Activated CD4-positive, CD25-positive, alpha-beta regulatory T cell treated with anti-CD3 and anti-CD28 coated beads, Interleukin-2, amount 50 U/mL, for 24 hours (primary cell): ENCODE measurements around the gene HMGXB3.

ENCODE experiments used
- ATAC-seq, 2 donors: fragments of 150-1000 bp; cut with Tn5 transposase; one replicate each; pipeline ENCODE4 v1.10.0; 2021; ENCODE audit warnings: mild to moderate bottlenecking in 1 of 2, moderate library complexity in 1 of 2

Gene HMGXB3

GRCh38 chr5:149982505-149982904 is 18.0 kb upstream of the HMGXB3 start:
- ATAC-seq, result no peak

- ATAC-seq, result no peak
These were observed 12.4 kb upstream of the HMGXB3 start for GRCh38 chr5:149988126-149988525.

- peak; percentile 76 to 79 for ATAC-seq
These were observed 9.8 kb upstream of the HMGXB3 start for GRCh38 chr5:149990518-149991376.

DNA sequence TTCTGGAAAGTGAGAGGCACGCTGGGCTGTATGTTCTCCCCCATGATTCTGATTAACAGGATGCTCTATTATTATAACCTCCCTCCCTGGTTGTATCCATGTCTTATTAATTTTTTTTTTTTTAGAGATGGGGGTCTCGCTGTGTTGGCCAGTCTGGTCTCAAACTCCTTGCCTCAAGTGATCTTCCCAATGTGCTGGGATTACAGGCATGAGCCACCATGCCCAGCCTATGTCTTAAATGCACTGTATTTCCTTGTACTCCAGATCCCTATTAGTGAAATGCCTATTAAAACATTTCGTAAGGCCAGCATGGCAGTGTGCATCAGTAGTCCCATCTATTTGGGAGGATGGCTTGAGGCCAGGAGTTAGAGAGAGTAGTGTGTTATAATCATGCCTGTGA is 7.1 kb upstream of the HMGXB3 start:
- no peak for ATAC-seq

DNA sequence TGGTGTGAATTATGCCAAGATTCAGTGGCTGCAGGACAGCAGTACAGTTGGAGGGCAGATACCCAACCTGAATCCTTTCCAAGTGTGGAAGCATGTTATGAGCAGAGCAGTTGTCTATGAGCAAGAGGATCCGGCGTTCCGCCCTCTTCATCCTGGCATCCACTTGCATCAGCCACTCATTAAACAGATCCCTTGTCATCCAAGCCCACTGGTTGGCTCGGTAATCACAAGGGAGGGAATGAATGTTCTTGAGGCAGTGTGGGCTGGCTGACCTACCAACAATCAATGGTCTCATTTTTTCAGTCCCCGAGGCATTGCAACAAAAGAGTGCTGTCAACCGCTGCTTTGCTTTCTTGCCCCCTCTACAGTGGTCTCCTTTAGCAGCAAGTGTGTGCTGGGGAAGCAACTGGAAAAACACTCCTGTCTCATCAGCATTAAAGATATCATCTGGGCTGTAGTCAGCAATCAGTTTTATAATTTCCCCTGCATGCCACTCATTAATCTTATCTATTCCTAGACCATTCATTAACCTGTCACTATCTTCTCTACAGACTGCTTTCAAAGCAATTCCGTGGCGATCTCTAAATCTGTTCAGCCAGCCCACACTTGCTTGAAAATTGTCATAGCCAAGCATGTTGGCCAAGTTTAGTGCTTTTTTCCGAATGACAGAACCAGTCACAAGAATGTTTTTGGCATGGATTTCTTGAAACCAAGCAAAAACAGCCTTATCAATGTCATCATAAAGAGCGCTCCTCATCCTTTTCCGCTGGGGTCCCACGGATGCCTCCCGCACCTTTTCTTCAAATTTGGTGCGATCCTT is 4.9 kb upstream of the HMGXB3 start:
- no peak for ATAC-seq

DNA sequence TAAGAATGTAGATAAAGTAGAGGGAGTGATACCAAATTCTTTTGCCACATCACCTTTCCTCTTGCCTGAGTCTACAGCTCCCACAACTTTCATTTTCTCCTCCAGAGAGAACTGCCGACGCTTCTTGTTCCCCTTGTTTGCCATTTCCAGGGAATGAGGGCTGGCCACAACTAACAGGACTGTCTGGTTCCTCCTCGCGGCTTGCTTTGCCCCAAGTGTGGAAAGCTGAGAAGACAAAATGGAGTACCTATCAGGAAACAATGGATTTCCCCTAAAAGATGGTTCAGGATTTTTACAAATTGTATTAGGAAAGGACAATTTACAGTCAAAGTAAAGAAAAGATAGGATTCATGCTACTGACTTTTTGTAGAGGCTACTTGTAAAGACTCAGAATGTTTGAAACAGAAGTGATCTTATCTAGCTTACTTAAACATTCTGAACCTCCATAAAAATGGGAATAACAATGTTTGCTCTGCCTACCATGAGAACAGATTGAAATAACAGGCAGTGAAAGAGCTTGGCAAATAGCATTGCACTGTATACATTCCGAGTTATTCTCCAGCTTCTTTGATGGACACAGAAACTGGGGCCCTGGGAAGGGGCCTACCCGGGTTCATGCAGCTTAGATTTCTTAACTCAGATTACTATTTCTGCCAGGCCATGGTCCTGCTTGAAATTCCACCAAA is 4.2 kb upstream of the HMGXB3 start:
- ATAC-seq, result no peak

DNA sequence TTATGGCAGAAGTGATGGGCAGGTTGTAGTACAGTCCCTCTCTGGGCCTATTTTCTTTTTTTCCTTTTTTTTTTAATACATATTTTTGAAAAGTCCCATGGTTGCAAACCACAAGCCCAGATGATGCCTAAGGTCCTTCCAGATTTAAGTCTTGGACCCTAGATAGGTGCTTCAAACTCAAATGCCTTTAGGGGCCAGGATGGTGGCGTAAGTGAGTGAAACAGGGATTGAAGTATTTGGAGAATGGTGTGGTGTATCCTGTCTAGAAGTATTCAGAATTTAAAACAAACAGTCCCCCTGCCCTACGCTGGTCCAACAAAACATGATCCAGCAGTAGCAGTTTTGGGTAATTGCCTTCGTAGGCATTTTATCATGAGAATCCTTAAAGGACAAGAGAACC is 2.3 kb upstream of the HMGXB3 start:
- ATAC-seq, result no peak

GRCh38 chr5:149999359-149999758 is 1.2 kb upstream of the HMGXB3 start:
- ATAC-seq, result no peak

GRCh38 chr5:149999866-150000255 is 678 bp upstream of the HMGXB3 start:
- ATAC-seq, result no peak

- peak in 1 of 2 donors; percentile 18 for ATAC-seq
These were observed 586 bp downstream of the HMGXB3 start for GRCh38 chr5:150000990-150001659.

DNA sequence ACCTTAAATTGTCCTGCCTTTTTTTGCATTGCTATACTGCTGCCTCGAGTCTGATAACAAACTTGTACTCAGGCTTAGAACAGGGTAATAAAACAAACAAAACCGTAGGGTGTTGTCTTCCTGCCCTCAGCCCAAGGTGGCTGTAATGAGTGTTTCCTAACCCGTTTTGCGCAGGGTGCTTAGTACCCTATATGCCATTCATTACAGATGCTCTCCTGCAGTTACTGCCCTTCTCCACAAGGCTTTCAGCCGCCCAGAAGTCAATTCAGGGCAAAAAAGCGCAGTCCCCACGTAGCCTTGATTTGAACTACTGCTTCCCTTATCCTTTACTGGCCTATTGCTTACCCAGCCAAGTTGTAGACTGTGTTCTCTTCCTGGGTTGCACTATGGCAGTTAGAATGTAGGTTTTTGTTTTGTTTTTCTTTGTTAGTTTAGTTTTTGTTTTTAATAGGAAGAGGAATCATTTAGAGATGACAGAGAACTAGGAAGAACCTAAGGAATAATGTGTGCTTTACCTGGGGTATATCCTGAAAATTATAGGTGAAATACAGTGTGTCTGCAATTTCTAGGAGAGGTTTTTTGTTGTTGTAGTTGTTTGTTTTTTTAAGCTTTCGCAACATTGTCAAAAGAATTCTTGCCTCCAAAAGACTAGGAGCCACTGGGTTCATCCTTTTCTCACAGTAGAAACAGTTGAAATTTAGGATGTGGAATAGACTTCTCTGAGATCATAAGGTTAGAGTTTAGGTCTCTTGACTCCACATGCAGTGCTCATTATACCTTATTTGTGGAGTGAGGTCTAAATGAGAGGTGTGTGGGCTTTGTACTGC is 1.3 kb downstream of the HMGXB3 start:
- ATAC-seq, result peak; percentile 57

- no peak for ATAC-seq
These were observed 5.8 kb downstream of the HMGXB3 start for GRCh38 chr5:150006318-150006717.

DNA sequence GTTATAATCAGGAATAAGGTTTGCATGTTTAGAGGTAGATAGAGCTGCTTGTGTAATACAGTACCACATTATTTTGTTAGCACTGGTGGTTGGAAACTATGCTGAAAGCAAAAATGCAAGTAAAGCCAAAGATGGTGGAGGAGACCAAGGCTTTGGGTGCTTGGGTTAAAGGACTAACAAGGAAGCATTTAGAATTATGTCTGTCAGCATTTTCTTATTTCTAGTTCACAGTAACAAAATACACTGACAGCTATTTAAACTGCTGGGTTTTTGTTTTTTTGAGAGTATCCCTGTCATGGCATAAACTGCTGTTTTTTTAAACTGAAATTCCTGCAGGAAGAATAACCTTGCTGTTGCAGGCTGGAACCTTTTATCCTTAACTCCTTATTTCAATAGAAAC is 6.5 kb downstream of the HMGXB3 start:
- ATAC-seq, result no peak

GRCh38 chr5:150009671-150010387 is 9.3 kb downstream of the HMGXB3 start:
- no peak for ATAC-seq

GRCh38 chr5:150013931-150014330 is 13.4 kb downstream of the HMGXB3 start:
- ATAC-seq, result no peak

- ATAC-seq, result no peak
These were observed 13.9 kb downstream of the HMGXB3 start for GRCh38 chr5:150014456-150014855.

DNA sequence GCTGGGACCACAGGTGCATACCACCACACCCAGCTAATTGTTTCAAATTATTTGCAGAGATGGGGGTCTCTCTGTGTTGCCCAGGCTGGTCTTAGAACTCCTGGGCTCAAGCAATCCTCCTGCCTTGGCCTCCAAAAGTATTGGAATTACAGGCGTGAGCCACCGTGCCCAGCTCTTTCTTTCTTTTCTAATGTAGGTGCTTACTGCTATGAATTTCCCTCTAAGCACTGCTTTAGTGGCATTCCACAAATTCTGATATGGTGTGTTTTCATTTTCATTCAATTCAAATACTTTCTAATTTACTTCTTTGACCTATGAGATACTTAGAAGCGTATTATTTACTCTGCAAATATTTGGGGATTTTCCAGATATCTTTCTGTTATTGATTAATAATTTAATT is 14.9 kb downstream of the HMGXB3 start:
- no peak for ATAC-seq

- no peak for ATAC-seq
These were observed 16.0 kb downstream of the HMGXB3 start for GRCh38 chr5:150016537-150016936.

DNA sequence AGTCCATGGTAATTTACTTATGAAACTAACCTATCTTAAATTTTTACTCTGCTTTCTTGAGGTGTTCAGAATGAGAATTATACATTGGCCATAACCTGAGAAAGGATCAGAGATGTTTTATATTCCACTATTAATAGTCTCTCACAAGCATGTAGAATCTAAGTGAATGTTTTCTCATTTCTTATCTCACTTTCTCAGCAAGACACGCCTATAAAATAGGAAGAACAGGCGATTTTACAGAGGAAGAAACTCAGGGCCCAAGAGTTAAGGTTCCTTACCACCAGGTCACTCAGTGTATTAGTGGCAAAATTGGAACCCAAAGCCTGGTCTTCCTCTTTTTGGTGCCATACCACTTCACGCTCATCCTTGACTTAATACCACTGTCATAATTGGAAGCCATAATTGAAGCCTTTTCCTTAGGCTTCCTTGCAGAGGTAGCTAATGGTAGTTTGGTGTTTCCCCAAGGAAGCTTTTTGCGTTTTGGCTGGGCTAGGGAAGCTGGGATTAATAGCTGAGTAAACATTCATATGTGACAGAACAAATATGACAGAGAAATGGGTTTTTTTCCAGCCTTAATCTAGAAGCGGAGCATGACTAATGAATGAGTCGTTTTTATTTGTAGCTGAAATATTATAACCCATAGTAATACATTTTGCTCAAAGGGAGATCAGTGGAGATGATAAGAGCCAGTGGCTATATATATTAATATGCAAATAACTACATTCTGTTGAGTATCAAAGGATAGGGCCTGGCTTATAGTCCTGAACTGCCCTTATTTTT is 16.9 kb downstream of the HMGXB3 start:
- ATAC-seq, result peak in 1 of 2 donors; percentile 41

GRCh38 chr5:150020249-150020648 is 19.7 kb downstream of the HMGXB3 start:
- no peak for ATAC-seq
